GM12878 (cell line): ENCODE results near the gene OR1F1. TPM values are rescaled to one million over a fixed set of nuclear protein-coding genes. Genes with fewer than 3 reads are reported as not detected.

ENCODE experiments used
- ATAC-seq: fragments of 200-7000 bp; cut with Tn5 transposase; 3 replicates; pipeline ENCODE4 v1.9.1; 2020; ENCODE audit warnings: mild to moderate bottlenecking, moderate library complexity
- BruUV-seq: library from RNA; stranded (reverse); fragments of 400-500 nt; replicated peaks from 2 replicates; lab custom pipeline; 2021; lab: Mats Ljungman, UMichigan
- CTCF ChIA-PET: fragments of 300-600 bp; sonication (Branson Sonifier 250); formaldehyde crosslinking; extraction: SDS; loops from one replicate; lab custom pipeline; 2021; ENCODE audit warnings: inconsistent platforms; lab: Yijun Ruan, JAX
- POLR2A ChIA-PET: fragments of 350-600 bp; formaldehyde crosslinking; extraction: SDS; loops from one replicate; lab custom pipeline; 2021; ENCODE audit warnings: inconsistent platforms; lab: Charles Lee
- RAD21 ChIA-PET: fragments of 300-600 bp; sonication (Branson Sonifier 250); formaldehyde crosslinking; loops from one replicate; lab custom pipeline; 2023; ENCODE audit warnings: antibody characterized with exemption; ENCODE audit not compliant: unreplicated experiment; lab: Charles Lee
- SMC1A ChIA-PET: fragments of 300-600 bp; sonication (Branson Sonifier 250); formaldehyde crosslinking; loops from one replicate; lab custom pipeline; 2023; ENCODE audit not compliant: unreplicated experiment, uncharacterized antibody; lab: Charles Lee
- DNase-seq: peaks from one replicate; pipeline ENCODE4 v3.0.0-alpha.2; 2011; ENCODE audit warnings: low read depth, low spot score
- FAIRE-seq: peaks from 3 replicates; lab custom pipeline; 2011; peaks lifted over from hg19 to GRCh38; lab: Jason Lieb, UNC
- H2AFZ ChIP-seq: 2 replicates; pipeline ENCODE4 v1.6.0; 2011; ENCODE audit warnings: low read depth, low read length, control low read depth; ENCODE audit not compliant: control insufficient read depth
- H3K27ac ChIP-seq: 2 replicates; pipeline ENCODE4 v1.5.1; 2011; ENCODE audit warnings: control low read depth; ENCODE audit not compliant: control insufficient read depth, insufficient read depth
- H3K27me3 ChIP-seq, 2 experiments: replicated peaks in 1 of 2; 2 replicates each; pipeline versions ENCODE4 v1.6.0 to v1.6.1; 2011; ENCODE audit warnings: low read length in 1 of 2; ENCODE audit not compliant: control insufficient read depth in 2 of 2, insufficient read depth in 2 of 2
- H3K36me3 ChIP-seq, 2 experiments: 2 replicates each; pipeline ENCODE4 v1.5.1; 2011; ENCODE audit warnings: low read length in 1 of 2; ENCODE audit not compliant: control insufficient read depth in 2 of 2, insufficient read depth in 2 of 2
- H3K4me1 ChIP-seq: 2 replicates; pipeline ENCODE4 v1.6.1; 2011; ENCODE audit warnings: mild to moderate bottlenecking, low read length, moderate library complexity, mixed read lengths; ENCODE audit not compliant: control insufficient read depth, insufficient read depth
- H3K4me2 ChIP-seq: 2 replicates; pipeline ENCODE4 v1.6.0; 2011; ENCODE audit warnings: control low read depth; ENCODE audit not compliant: control insufficient read depth, insufficient read depth
- H3K4me3 ChIP-seq: fragments of 200-600 bp; sonication (generic); 2 replicates; pipeline ENCODE4 v1.5.1; 2016
- H3K79me2 ChIP-seq: 2 replicates; pipeline ENCODE4 v1.6.0; 2011; ENCODE audit warnings: low read length; ENCODE audit not compliant: control insufficient read depth, insufficient read depth
- H3K9ac ChIP-seq: 2 replicates; pipeline ENCODE4 v1.8.0; 2011; ENCODE audit warnings: low read length, control low read depth, mixed read lengths; ENCODE audit not compliant: control insufficient read depth, insufficient read depth
- H3K9me3 ChIP-seq: replicated peaks from 3 replicates; pipeline ENCODE4 v1.5.1; 2011; ENCODE audit warnings: mild to moderate bottlenecking, low read length; ENCODE audit not compliant: control insufficient read depth, insufficient read depth
- H4K20me1 ChIP-seq: 2 replicates; pipeline ENCODE4 v1.6.0; 2011; ENCODE audit not compliant: control insufficient read depth, insufficient read depth
- RUNX3 ChIP-seq: IDR thresholded peaks from 2 replicates; pipeline ENCODE4 v1.6.1; 2012; ENCODE audit warnings: low read length, inconsistent platforms
- TARDBP ChIP-seq: IDR thresholded peaks from 2 replicates; pipeline ENCODE4 v1.6.1; 2016; ENCODE audit warnings: borderline replicate concordance
- ZNF24 ChIP-seq: fragments of 450-650 bp; IDR thresholded peaks from 2 replicates; pipeline ENCODE4 v1.6.1; 2017; ENCODE audit warnings: antibody characterized with exemption, mild to moderate bottlenecking
- WGBS: methylation state at CpG from one replicate; pipeline ENCODE4 v1.1.6; 2016; ENCODE audit warnings: low lambda C conversion rate; ENCODE audit not compliant: insufficient replicate concordance, insufficient coverage; ENCODE audit errors: missing lambda C conversion rate; 5-methylcytosine and 5-hydroxymethylcytosine counted together
- in situ Hi-C: fragments of 300-500 bp; cut with MboI; formaldehyde crosslinking; loops from 9 replicates; pipeline ENCODE4 v1.14.3; 2018; ENCODE audit warnings: mixed read lengths
- intact Hi-C: fragments of 100-400 bp; cut with micrococcal nuclease; formaldehyde crosslinking; loops from one replicate; pipeline ENCODE4 v1.14.2; 2022; ENCODE audit not compliant: unreplicated experiment
- polyA plus RNA-seq, 11 experiments: library from polyadenylated mRNA; depleted of rRNA in 4 of 11; unstranded in 6 of 11; stranded (reverse) in 5 of 11; fragments of >200 nt; fragmentation: Nextera tagmentation in 4 of 11; fragmentation: Illumina TruSeq in 1 of 11; extraction: Ambion mirVana in 4 of 11; extraction: Trizol in 1 of 11; gene quantifications; 1 replicate in 1 of 11; 2 replicates in 10 of 11; pipeline versions ENCODE4 v1.2.1 to v1.2.3, GENCODE V29; 2011 to 2016; ENCODE audit warnings: inconsistent platforms in 2 of 11, missing spikeins in 2 of 11, low read depth in 1 of 11
- total RNA-seq, 4 experiments: library from RNA; depleted of rRNA in 3 of 4; stranded (reverse); fragments of >200 nt in 3 of 4; fragmentation: Illumina TruSeq in 1 of 4; extraction: Trizol in 1 of 4; gene quantifications; 2 replicates each; pipeline versions ENCODE4 v1.2.1 to v1.2.3, GENCODE V29; 2013 to 2021
- TF ChIP-seq, protein P1 (sequence below): IDR thresholded peaks from 2 replicates; pipeline ENCODE4 v1.6.1; 2011; ENCODE audit warnings: low read depth, mild to moderate bottlenecking, low read length, moderate library complexity, borderline replicate concordance; ENCODE audit errors: extremely low read depth
- TF ChIP-seq, protein P2 (sequence below): fragments of 450-650 bp; IDR thresholded peaks from 2 replicates; pipeline ENCODE4 v1.6.1; 2014; ENCODE audit warnings: mild to moderate bottlenecking

Gene OR1F1
- total and polyA plus RNA-seq, 10 of the 15 experiments (the other 5 are each of a cell fraction or from before 2014, with no cell fraction given), result 0.10 to 0.14 (median 0.12) TPM; not detected in 7

DNA sequence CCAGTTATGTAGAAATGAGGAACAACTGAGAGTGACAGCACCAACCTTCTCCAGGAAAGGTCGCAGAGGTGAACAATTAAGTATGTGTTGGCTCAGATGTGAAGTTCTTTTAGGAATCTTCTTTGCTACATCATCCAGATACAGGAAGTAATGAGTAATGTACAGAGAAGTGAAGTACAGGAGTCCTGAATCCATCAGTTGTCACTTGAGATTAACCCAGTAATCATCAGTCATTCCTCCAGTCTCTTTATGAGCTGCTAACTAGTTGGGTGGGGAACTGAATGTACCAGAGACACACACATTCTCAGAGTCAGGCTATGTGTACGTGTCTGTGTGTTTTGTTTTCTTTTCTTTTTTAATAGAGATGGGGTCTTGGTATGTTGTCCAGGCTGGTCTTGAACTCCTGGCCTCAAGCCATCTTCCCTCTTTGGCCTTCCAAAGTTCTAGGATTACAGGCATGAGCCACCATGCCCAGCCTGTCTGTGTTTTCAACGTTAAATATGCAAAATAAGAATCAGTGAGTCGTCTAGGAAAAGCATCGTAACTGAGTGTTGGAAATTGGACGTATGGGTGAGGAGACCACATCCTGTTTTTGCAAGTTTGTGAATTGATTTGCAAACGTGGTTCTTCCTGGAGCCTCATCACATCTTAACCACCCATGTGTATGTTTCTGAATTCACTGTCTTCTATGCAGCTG, 27.0 kb downstream of the OR1F1 start:
- WGBS, result 0% methylated on average over 7 of the region's 7 CpGs
- no peaks in the 10 kb centered on the region for H3K79me2 ChIP-seq
- POLR2A ChIA-PET, result no interaction called here
- H3K4me2 ChIP-seq, result 0 out of 2 replicates have a peak overlapping the region, but pooled peaks have one; percentile 33
- in situ Hi-C loops (no loop called here), intact Hi-C loops (no loop called here)
- no peaks in the 10 kb centered on the region for H3K36me3 ChIP-seq
- H4K20me1 ChIP-seq, result no peaks in the 10 kb centered on the region
- CTCF ChIA-PET, result no interaction called here
- DNase-seq (no peak), FAIRE-seq (peak; percentile 78), ATAC-seq (no peak)
- H3K27ac ChIP-seq, result no peak overlapping the region
- peak overlapping the region; percentile 26; the same call in 1 of the 2 replicates for H2AFZ ChIP-seq
- H3K4me1 ChIP-seq, result peaks cover 4% of the 10 kb centered on the region
- BruUV-seq, result no TSS peak
- TF ChIP-seq TARDBP (no peak), RUNX3 (0 out of 2 replicates have a peak, but pooled peaks have one; percentile 22)
- H3K4me3 ChIP-seq, result peak overlapping the region; percentile 24; the same call in 1 of the 2 replicates
- SMC1A ChIA-PET, result no interaction called here
- H3K9me3 ChIP-seq, result no peaks in the 10 kb centered on the region; the same call in 2 of the 3 replicates
- RAD21 ChIA-PET, result no interaction called here
- H3K9ac ChIP-seq, result no peak overlapping the region
- H3K27me3 ChIP-seq, result no peaks in the 10 kb centered on the region

DNA sequence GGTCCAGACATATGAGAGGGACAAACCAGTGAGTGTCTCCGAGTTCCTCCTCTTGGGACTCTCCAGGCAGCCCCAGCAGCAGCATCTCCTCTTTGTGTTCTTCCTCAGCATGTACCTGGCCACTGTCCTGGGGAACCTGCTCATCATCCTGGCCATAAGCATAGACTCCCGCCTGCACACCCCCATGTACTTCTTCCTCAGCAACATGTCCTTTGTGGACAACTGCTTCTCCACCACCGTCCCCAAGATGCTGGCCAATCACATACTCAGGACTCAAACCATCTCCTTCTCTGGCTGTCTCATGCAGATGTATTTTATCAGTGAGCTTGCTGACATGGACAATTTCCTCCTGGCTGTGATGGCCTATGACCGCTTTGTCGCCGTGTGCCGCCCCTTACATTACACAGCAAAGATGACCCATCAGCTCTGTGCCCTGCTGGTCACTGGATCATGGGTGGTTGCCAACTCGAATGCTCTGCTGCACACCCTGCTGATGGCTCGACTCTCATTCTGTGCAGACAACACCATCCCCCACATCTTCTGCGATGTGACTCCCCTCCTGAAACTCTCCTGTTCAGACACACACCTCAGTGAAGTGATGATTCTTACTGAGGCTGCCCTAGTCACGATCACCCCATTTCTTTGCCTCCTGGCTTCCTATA, 27.7 kb downstream of the OR1F1 start:
- 0 out of 2 replicates have a peak overlapping the region, but pooled peaks have one; percentile 33 for H3K4me2 ChIP-seq
- POLR2A ChIA-PET, result no interaction called here
- CTCF ChIA-PET, result no interaction called here

More for the DNA sequence above, 27.7 kb downstream of the OR1F1 start:
- Histone ChIP-seq H4K20me1 (no peaks in the 10 kb centered on the region), H3K36me3 (no peaks in the 10 kb centered on the region), H3K9me3 (no peaks in the 10 kb centered on the region; the same call in 2 of the 3 replicates), H3K9ac (no peak overlapping the region), H3K27me3 (no peaks in the 10 kb centered on the region), H3K4me3 (no peak overlapping the region), H3K27ac (no peak overlapping the region), H3K4me1 (peaks cover 4% of the 10 kb centered on the region), H3K79me2 (no peaks in the 10 kb centered on the region), H2AFZ (0 out of 2 replicates have a peak overlapping the region, but pooled peaks have one; percentile 26)
- ChIA-PET RAD21 (no interaction called here), SMC1A (interaction anchor here (0.6 kb wide), 1 partner anchor 1845 kb away, joined by 3 read pairs; no protein-coding TSS in a partner anchor)
- in situ Hi-C loops (no loop called here), intact Hi-C loops (no loop called here)
- TF ChIP-seq, protein P1, sequence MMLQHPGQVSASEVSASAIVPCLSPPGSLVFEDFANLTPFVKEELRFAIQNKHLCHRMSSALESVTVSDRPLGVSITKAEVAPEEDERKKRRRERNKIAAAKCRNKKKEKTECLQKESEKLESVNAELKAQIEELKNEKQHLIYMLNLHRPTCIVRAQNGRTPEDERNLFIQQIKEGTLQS, result no peak
- TF ChIP-seq, protein P2, sequence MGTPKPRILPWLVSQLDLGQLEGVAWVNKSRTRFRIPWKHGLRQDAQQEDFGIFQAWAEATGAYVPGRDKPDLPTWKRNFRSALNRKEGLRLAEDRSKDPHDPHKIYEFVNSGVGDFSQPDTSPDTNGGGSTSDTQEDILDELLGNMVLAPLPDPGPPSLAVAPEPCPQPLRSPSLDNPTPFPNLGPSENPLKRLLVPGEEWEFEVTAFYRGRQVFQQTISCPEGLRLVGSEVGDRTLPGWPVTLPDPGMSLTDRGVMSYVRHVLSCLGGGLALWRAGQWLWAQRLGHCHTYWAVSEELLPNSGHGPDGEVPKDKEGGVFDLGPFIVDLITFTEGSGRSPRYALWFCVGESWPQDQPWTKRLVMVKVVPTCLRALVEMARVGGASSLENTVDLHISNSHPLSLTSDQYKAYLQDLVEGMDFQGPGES, result no peak
- TF ChIP-seq ZNF24, result no peak
- no peak for FAIRE-seq
- no peak for DNase-seq
- BruUV-seq, result no TSS peak
- WGBS, result 40% methylated on average over 11 of the region's 11 CpGs
- no peak for ATAC-seq
